Nephron progenitor cell (in vitro differentiated cells): Measurements from ENCODE around the gene NME2.

Source experiments
- DNase-seq: peaks from one replicate; pipeline ENCODE4 v3.0.0; 2021
- H3K27ac Mint-ChIP-seq: 2 replicates; pipeline ENCODE4 v1.8.0; 2021; ENCODE audit warnings: mild to moderate bottlenecking, moderate library complexity, mixed read lengths
- H3K27me3 Mint-ChIP-seq: 2 replicates; pipeline ENCODE4 v1.8.0; 2021; ENCODE audit warnings: mild to moderate bottlenecking, low read depth, mixed read lengths; ENCODE audit not compliant: poor library complexity
- H3K36me3 Mint-ChIP-seq: 2 replicates; pipeline ENCODE4 v1.8.0; 2021; ENCODE audit warnings: low read depth, mixed read lengths
- H3K4me1 Mint-ChIP-seq: 2 replicates; pipeline ENCODE4 v1.8.0; 2021; ENCODE audit warnings: mixed read lengths
- H3K4me3 Mint-ChIP-seq: 2 replicates; pipeline ENCODE4 v1.8.0; 2021; ENCODE audit warnings: mild to moderate bottlenecking, moderate library complexity, mixed read lengths
- H3K9me3 Mint-ChIP-seq: 2 replicates; pipeline ENCODE4 v1.8.0; 2021; ENCODE audit warnings: mild to moderate bottlenecking, moderate library complexity, mixed read lengths
- CTCF ChIP-seq: fragments of 200-600 bp; sonication (generic); IDR thresholded peaks from 2 replicates; pipeline ENCODE4 v1.5.0; 2021; ENCODE audit warnings: antibody characterized with exemption

NME2 gene

GRCh38 chr17:51203838-51204237 is 37.6 kb downstream of the NME2 start:
- Mint-ChIP-seq H3K27ac (no peak overlapping the region), H3K4me1 (no peaks in the 10 kb centered on the region), H3K4me3 (no peak overlapping the region), H3K27me3 (no peaks in the 10 kb centered on the region), H3K9me3 (no peaks in the 10 kb centered on the region), H3K36me3 (peaks cover 49% of the 10 kb centered on the region)
- no peak for TF ChIP-seq CTCF
- no peak for DNase-seq

- no peak for TF ChIP-seq CTCF
- Mint-ChIP-seq H3K4me3 (no peak overlapping the region), H3K27me3 (no peaks in the 10 kb centered on the region), H3K27ac (no peak overlapping the region), H3K9me3 (no peaks in the 10 kb centered on the region), H3K36me3 (peaks cover 58% of the 10 kb centered on the region), H3K4me1 (no peaks in the 10 kb centered on the region)
- no peak for DNase-seq
Observed at GRCh38 chr17:51214920-51215319, 48.7 kb downstream of the NME2 start.

GRCh38 chr17:51217946-51218345 is 51.7 kb downstream of the NME2 start:
- no peaks in the 10 kb centered on the region for H3K4me1 Mint-ChIP-seq
- peak overlapping the region; percentile 22 for H3K27ac Mint-ChIP-seq
- DNase-seq, result no peak
- no peak for TF ChIP-seq CTCF
- H3K36me3 Mint-ChIP-seq, result peaks cover 64% of the 10 kb centered on the region
- no peaks in the 10 kb centered on the region for H3K9me3 Mint-ChIP-seq
- H3K27me3 Mint-ChIP-seq, result no peaks in the 10 kb centered on the region
- H3K4me3 Mint-ChIP-seq, result no peak overlapping the region

GRCh38 chr17:51221322-51221721 is 55.1 kb downstream of the NME2 start:
- Mint-ChIP-seq H3K36me3 (peaks cover 75% of the 10 kb centered on the region), H3K4me1 (no peaks in the 10 kb centered on the region), H3K4me3 (no peak overlapping the region), H3K27me3 (peaks cover 3% of the 10 kb centered on the region), H3K27ac (no peak overlapping the region), H3K9me3 (no peaks in the 10 kb centered on the region)
- TF ChIP-seq CTCF, result no peak
- DNase-seq, result no peak
